GM12873 (cell line): ENCODE results near the gene CBX4.

Source experiments
- TF ChIP-seq, protein P1 (sequence below): IDR thresholded peaks from 2 replicates; pipeline ENCODE4 v1.5.1; 2012; ENCODE audit warnings: low read depth, mild to moderate bottlenecking, moderate library complexity, low read length, control low read depth; ENCODE audit not compliant: insufficient read depth; ENCODE audit errors: missing control alignments

CBX4 gene

GRCh38 chr17:79839356-79840268 is at the start of gene CBX4:
TSS of gene CBX4 (minus strand) at chr17:79839440. CDS start at chr17:79839251, 189 bp downstream.
- TF ChIP-seq, protein P1, sequence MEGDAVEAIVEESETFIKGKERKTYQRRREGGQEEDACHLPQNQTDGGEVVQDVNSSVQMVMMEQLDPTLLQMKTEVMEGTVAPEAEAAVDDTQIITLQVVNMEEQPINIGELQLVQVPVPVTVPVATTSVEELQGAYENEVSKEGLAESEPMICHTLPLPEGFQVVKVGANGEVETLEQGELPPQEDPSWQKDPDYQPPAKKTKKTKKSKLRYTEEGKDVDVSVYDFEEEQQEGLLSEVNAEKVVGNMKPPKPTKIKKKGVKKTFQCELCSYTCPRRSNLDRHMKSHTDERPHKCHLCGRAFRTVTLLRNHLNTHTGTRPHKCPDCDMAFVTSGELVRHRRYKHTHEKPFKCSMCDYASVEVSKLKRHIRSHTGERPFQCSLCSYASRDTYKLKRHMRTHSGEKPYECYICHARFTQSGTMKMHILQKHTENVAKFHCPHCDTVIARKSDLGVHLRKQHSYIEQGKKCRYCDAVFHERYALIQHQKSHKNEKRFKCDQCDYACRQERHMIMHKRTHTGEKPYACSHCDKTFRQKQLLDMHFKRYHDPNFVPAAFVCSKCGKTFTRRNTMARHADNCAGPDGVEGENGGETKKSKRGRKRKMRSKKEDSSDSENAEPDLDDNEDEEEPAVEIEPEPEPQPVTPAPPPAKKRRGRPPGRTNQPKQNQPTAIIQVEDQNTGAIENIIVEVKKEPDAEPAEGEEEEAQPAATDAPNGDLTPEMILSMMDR = peak; percentile 67

- TF ChIP-seq, protein P1 = no peak
Measured at GRCh38 chr17:79888009-79888540, 48.8 kb upstream of the CBX4 start.

- TF ChIP-seq, protein P1 = no peak
Measured at GRCh38 chr17:79887451-79887991, 48.3 kb upstream of the CBX4 start.

DNA sequence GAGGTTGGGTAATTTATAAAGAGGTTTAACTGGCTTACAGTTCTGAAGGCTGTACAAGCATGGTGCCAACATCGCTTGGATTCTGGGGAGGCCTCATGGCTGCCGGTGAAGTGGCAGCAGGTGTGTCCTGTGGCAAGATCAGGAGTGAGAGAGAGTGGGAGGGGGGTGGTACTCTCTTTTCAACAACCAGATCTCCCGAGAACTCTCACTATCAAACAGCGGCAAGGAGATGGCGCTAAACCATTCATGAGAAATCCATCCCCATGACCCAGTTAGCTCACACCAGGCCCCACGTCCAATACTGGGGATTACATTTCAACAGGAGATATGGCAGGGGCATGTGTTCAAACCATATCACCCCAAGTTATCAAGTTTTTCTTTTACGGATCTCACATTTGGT is 44.0 kb upstream of the CBX4 start:
- TF ChIP-seq, protein P1 = no peak

DNA sequence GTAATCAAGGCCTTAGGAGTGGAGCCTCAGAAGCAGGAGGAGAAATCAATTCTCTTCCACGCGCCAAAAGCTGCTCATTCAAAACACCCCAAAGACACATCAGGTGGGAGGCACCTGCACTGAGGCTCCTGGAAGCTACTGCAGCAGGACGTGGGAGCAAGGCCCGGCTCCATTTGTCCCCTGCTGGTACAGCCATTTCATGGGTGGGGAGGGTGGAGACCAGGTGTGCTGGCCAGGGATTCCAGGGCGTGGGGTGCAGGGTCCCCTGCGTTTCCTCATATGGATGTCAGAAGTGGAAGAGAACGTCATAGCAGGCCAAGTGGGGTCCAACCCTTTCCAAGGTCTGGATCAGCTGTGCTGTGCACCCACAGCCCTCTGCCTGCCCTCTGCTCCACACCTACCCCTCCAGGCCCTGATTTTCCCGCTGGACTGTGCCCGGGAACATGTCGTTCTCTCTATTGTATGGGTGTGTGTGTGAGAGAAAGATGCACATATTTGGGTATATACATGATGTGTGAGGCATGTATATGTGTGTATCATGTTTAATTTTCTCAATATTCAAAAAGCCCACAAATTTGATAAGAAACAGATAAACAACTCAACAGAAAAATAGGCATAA is 39.2 kb upstream of the CBX4 start:
- TF ChIP-seq, protein P1 = no peak

DNA sequence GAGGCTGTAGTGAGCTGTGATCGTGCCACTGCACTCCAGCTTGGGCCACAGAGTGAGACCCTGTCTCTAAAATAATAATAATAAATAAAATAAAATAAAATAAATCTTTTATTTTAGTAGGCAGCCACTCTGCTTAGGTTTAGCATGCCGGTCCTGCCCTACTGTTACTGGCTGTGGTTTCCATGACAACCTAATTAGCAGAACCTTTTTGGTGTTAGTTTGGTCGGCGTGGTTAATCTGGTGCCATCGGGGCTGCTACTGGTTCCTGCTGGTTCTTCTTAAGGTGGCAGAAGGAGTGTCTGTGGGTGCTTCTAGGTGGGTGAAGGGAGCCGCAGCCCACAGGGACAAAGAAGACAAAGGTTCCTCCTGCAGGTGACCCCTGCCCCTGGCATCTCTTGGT is 37.8 kb upstream of the CBX4 start:
- TF ChIP-seq, protein P1 = no peak

GRCh38 chr17:79875511-79875910 is 36.3 kb upstream of the CBX4 start:
- TF ChIP-seq, protein P1 = no peak
